GM08714 (cell line): ENCODE data around the gene PDIK1L.
"Not testable (repeated sequence)": the region's sequence is repeated elsewhere in the genome, so short reads cannot be mapped to it uniquely, and the experiment has no call there.

Source experiments
- H3K4me3 ChIP-seq: fragments of 200-500 bp; sonication (Bioruptor generic); 2 replicates; pipeline ENCODE4 v1.5.1; 2014; ENCODE audit warnings: mild to moderate bottlenecking, low read length, inconsistent platforms
- ZNF274 ChIP-seq: IDR thresholded peaks from 2 replicates; pipeline ENCODE4 v1.6.1; 2012; ENCODE audit warnings: mild to moderate bottlenecking, low read depth, low read length

PDIK1L gene

GRCh38 chr1:26079960-26080814 lies 31.4 kb upstream of the PDIK1L start:
- H3K4me3 ChIP-seq: no peak overlapping the region
- TF ChIP-seq ZNF274: no peak

GRCh38 chr1:26081267-26082019 lies 30.2 kb upstream of the PDIK1L start:
- no peak overlapping the region for H3K4me3 ChIP-seq
- TF ChIP-seq ZNF274: no peak

GRCh38 chr1:26082020-26082350 lies 29.6 kb upstream of the PDIK1L start:
- no peak for TF ChIP-seq ZNF274
- H3K4me3 ChIP-seq: no peak overlapping the region

GRCh38 chr1:26083208-26083607 lies 28.4 kb upstream of the PDIK1L start:
- TF ChIP-seq ZNF274: no peak
- H3K4me3 ChIP-seq: no peak overlapping the region

GRCh38 chr1:26084091-26084561 lies 27.5 kb upstream of the PDIK1L start:
- no peak for TF ChIP-seq ZNF274
- no peak overlapping the region for H3K4me3 ChIP-seq

GRCh38 chr1:26084844-26085243 lies 26.8 kb upstream of the PDIK1L start:
- no peak for TF ChIP-seq ZNF274

GRCh38 chr1:26089125-26089524 lies 22.5 kb upstream of the PDIK1L start:
- no peak overlapping the region for H3K4me3 ChIP-seq
- no peak for TF ChIP-seq ZNF274

More at GRCh38 chr1:26084844-26085243, 26.8 kb upstream of the PDIK1L start:
- H3K4me3 ChIP-seq: no peak overlapping the region

- no peak overlapping the region for H3K4me3 ChIP-seq
Observed at GRCh38 chr1:26090893-26091292, 20.7 kb upstream of the PDIK1L start.

GRCh38 chr1:26092422-26092821 lies 19.2 kb upstream of the PDIK1L start:
- no peak overlapping the region for H3K4me3 ChIP-seq
- no peak for TF ChIP-seq ZNF274

More at GRCh38 chr1:26090893-26091292, 20.7 kb upstream of the PDIK1L start:
- no peak for TF ChIP-seq ZNF274

GRCh38 chr1:26093569-26093968 lies 18.1 kb upstream of the PDIK1L start:
- H3K4me3 ChIP-seq: not testable (repeated sequence)

- no peak overlapping the region for H3K4me3 ChIP-seq
- no peak for TF ChIP-seq ZNF274
Observed at GRCh38 chr1:26094076-26094669, 17.5 kb upstream of the PDIK1L start.

- TF ChIP-seq ZNF274: no peak
- H3K4me3 ChIP-seq: no peak overlapping the region
Observed at GRCh38 chr1:26094677-26095383, 16.8 kb upstream of the PDIK1L start.

- TF ChIP-seq ZNF274: no peak
- no peak overlapping the region for H3K4me3 ChIP-seq
Observed at GRCh38 chr1:26096471-26096870, 15.2 kb upstream of the PDIK1L start.

GRCh38 chr1:26097696-26098095 lies 13.9 kb upstream of the PDIK1L start:
- H3K4me3 ChIP-seq: no peak overlapping the region
- no peak for TF ChIP-seq ZNF274
